Parathyroid adenoma (tissue), 2 donors: ENCODE data around the gene CEBPZ.

ENCODE experiments used
- H2AFZ ChIP-seq: fragments of 300-600 bp; sonication (generic); one replicate; pipeline ENCODE4 v1.7.0; 2017; ENCODE audit warnings: antibody characterized with exemption, mild to moderate bottlenecking
- H3K27ac ChIP-seq: fragments of 300-600 bp; sonication (generic); one replicate; pipeline ENCODE4 v1.7.0; 2017
- H3K27me3 ChIP-seq: fragments of 300-600 bp; sonication (generic); one replicate; pipeline ENCODE4 v1.7.0; 2017; ENCODE audit warnings: low read length; ENCODE audit not compliant: control insufficient read depth, insufficient read depth
- H3K36me3 ChIP-seq: fragments of 300-600 bp; sonication (generic); one replicate; pipeline ENCODE4 v1.7.0; 2017; ENCODE audit warnings: low read length; ENCODE audit not compliant: control insufficient read depth, insufficient read depth
- H3K4me1 ChIP-seq: fragments of 300-600 bp; sonication (generic); one replicate; pipeline ENCODE4 v1.7.0; 2017; ENCODE audit warnings: control low read depth
- H3K4me2 ChIP-seq: fragments of 300-600 bp; sonication (generic); one replicate; pipeline ENCODE4 v1.7.0; 2017; ENCODE audit warnings: low read length
- H3K4me3 ChIP-seq: fragments of 300-600 bp; sonication (generic); one replicate; pipeline ENCODE4 v1.7.0; 2017; ENCODE audit warnings: low read depth, low read length
- H3K79me2 ChIP-seq: fragments of 300-600 bp; sonication (generic); one replicate; pipeline ENCODE4 v1.7.0; 2017; ENCODE audit warnings: control low read depth
- H3K9ac ChIP-seq: fragments of 300-600 bp; sonication (generic); one replicate; pipeline ENCODE4 v1.7.0; 2017; ENCODE audit warnings: mild to moderate bottlenecking
- H3K9me3 ChIP-seq: fragments of 300-600 bp; sonication (generic); one replicate; pipeline ENCODE4 v1.7.0; 2017; ENCODE audit warnings: low read length; ENCODE audit not compliant: control insufficient read depth
- CTCF ChIP-seq: fragments of 300-600 bp; sonication (generic); IDR thresholded peaks from one replicate; pipeline ENCODE4 v1.7.0; 2017; ENCODE audit warnings: antibody characterized with exemption, mild to moderate bottlenecking
- donor health status: primary hyperparathyroidism.

Gene CEBPZ

DNA sequence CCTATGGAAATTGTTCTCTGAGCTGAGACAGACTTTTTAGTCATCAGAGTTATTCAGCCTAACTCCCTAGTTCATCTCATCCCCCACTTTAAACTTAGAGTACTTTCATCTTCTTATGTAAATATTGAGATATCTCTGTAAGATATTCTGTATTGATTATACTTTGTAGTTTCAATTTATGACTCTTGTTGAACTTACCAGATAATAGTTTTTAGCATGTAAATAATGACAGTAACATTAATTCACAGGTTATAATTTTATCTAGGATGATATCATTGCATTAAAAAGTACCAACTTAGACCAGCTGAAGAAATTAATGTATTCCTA, 59.8 kb downstream of the CEBPZ start:
- Histone ChIP-seq H3K27me3 (no peaks in the 10 kb centered on the region), H3K9ac (no peak overlapping the region), H3K79me2 (no peaks in the 10 kb centered on the region), H3K4me2 (no peak overlapping the region), H3K27ac (no peak overlapping the region), H2AFZ (no peak overlapping the region), H3K4me1 (no peaks in the 10 kb centered on the region), H3K9me3 (no peaks in the 10 kb centered on the region), H3K36me3 (no peaks in the 10 kb centered on the region), H3K4me3 (no peak overlapping the region)
- TF ChIP-seq CTCF: no peak

DNA sequence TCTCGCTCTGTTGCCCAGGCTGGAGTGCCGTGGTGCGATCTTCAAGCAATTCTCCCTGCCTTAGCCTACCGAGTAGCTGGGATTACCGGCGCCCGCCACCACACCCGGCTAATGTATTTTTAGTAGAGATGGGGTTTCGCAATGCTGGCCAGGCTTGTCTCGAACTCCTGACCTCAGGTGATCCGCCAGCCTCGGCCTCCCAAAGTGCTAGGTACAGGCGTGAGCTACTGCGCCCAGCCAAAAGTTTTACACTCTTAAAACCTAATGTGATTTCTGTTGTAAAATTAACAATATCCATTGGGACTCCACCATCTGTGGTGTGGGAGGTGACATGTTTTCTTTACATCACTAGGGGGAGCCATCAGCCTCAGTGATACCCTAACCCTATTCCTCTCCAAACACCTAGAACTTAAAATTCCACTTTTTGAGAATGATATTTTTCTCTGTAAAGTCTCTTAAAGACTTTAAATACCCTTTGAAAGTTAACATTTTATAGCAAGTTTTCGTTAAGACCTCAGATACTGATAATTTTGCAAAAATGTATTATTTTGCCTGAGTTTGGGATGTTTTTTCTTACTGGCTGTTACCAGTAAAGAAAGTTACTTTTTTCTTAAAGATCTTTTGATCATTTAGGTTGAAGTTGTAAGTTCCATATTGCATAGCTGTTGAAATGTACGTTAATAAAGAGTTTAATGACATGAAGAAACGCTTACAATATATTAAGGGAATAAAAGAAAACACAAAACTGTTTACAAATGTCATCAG, 63.0 kb downstream of the CEBPZ start:
- no peak overlapping the region for H3K4me3 ChIP-seq

GRCh38 chr2:37167636-37168180, 63.7 kb downstream of the CEBPZ start:
- Histone ChIP-seq H3K9me3 (no peaks in the 10 kb centered on the region), H3K4me2 (no peak overlapping the region)
- no peak for TF ChIP-seq CTCF

More for the DNA sequence above, 63.0 kb downstream of the CEBPZ start:
- Histone ChIP-seq H3K79me2 (no peaks in the 10 kb centered on the region), H3K27ac (no peak overlapping the region), H3K27me3 (no peaks in the 10 kb centered on the region), H3K9me3 (no peaks in the 10 kb centered on the region), H3K4me1 (no peaks in the 10 kb centered on the region), H2AFZ (peak overlapping the region; percentile 50), H3K9ac (no peak overlapping the region), H3K36me3 (no peaks in the 10 kb centered on the region), H3K4me2 (no peak overlapping the region)
- TF ChIP-seq CTCF: peak; percentile 63

GRCh38 chr2:37164757-37165156, 66.6 kb downstream of the CEBPZ start:
- Histone ChIP-seq H2AFZ (no peak overlapping the region), H3K4me2 (no peak overlapping the region), H3K27me3 (no peaks in the 10 kb centered on the region), H3K4me1 (no peaks in the 10 kb centered on the region), H3K9me3 (no peaks in the 10 kb centered on the region), H3K4me3 (no peak overlapping the region), H3K9ac (no peak overlapping the region), H3K36me3 (no peaks in the 10 kb centered on the region), H3K79me2 (no peaks in the 10 kb centered on the region), H3K27ac (no peak overlapping the region)
- no peak for TF ChIP-seq CTCF

More at GRCh38 chr2:37167636-37168180, 63.7 kb downstream of the CEBPZ start:
- Histone ChIP-seq H3K27me3 (no peaks in the 10 kb centered on the region), H3K27ac (no peak overlapping the region), H3K36me3 (no peaks in the 10 kb centered on the region), H3K4me1 (no peaks in the 10 kb centered on the region), H3K4me3 (no peak overlapping the region), H3K79me2 (no peaks in the 10 kb centered on the region), H2AFZ (peak overlapping the region; percentile 50), H3K9ac (no peak overlapping the region)
